NAMALWA (cell line): ENCODE results near the gene PLK1.

Experiments used
- DNase-seq: peaks from one replicate; pipeline ENCODE4 v3.0.0-alpha.2; 2015; ENCODE audit warnings: low spot score

Gene PLK1

DNA sequence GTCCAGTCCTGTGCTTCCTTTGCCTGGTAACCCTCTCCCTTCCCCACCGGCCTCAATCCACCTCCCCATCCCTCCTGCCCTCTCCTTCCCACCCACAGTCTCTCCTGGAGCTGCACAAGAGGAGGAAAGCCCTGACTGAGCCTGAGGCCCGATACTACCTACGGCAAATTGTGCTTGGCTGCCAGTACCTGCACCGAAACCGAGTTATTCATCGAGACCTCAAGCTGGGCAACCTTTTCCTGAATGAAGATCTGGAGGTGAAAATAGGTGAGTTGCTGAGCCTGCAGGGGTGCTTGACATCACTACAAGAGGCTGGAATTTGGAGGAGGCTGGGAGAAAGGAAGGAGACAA is 1.3 kb downstream of the PLK1 start:
- DNase-seq: no peak

DNA sequence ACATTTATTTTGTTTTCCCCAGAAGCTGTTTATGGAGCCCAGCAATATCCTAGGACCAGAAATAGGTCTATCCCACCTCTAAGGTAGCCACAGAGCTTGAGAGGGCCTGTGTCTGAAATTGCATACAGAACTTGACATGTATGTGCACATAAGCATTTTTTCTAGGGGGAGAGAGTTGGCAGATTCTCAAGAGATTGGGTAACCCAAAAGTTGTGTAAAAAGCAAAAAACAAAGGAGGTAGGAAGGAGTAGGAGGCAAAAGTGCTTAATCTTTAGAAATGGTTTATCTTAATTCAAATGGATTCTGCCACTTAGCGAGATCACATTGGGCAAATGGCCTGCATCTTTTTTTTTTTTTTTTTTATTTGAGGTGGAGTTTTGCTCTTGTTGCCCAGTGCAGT is 3.5 kb downstream of the PLK1 start:
- no peak for DNase-seq

DNA sequence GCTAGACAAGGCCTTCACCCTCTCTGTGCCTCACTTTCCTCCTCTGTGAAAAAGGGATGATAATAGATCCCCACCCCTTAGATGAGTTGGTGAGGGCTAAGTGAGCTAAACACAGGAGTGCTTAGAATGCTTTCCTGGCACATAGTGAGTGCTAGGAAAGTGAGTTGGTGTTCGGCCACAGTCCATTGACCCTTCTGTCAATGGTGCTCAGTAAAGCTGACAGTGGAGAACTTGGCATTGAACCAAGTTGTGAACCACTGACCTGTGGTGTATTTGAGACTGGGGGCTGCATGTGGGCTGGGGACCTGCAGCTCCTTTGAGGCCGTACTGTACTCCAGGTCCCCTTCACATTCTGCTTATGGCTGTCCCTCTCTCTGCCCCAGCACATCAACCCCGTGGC is 4.8 kb downstream of the PLK1 start:
- DNase-seq: no peak

DNA sequence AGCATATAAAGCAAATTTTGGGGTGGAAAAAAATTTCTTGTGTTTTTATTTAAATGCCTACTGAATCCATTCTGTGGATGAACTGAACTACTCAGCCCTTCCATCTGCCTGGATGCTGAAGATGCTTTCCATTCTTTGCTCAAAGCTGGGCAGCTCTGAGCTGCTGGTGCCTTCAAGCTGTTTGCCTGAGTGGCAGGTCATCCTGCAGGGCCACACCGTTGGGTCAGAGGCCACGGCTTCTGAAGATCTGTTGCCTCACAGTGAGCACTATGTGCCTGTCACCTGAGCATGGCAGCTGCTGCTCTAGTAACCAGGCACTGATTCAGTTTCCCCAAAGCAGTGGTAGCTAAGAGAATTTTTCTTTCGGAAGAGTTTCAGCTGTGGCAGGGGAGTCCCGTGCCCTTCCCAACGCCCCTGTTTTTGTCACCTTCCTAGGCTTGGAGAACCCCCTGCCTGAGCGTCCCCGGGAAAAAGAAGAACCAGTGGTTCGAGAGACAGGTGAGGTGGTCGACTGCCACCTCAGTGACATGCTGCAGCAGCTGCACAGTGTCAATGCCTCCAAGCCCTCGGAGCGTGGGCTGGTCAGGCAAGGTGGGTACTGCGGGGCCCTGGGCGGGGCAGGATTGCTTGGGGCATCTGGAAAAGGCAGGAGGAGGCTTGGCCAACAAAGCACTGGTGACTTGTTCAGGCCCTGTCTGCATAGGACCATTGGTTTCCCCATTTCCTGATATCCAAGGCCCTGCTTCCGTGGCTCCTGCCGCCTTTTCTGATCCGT is 8.5 kb downstream of the PLK1 start:
- DNase-seq: no peak

DNA sequence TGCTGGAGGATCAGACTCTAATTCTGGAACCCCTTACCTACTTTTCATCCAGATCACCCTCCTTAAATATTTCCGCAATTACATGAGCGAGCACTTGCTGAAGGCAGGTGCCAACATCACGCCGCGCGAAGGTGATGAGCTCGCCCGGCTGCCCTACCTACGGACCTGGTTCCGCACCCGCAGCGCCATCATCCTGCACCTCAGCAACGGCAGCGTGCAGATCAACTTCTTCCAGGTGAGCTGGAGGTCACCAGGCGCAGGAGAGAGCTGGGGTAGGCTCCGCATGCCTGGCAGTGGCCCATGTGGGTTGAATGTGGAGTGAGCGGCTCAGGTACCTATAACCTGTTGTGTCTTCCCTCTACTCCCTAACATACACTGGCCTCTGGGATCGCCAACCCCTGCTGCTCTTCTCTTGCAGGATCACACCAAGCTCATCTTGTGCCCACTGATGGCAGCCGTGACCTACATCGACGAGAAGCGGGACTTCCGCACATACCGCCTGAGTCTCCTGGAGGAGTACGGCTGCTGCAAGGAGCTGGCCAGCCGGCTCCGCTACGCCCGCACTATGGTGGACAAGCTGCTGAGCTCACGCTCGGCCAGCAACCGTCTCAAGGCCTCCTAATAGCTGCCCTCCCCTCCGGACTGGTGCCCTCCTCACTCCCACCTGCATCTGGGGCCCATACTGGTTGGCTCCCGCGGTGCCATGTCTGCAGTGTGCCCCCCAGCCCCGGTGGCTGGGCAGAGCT is 10.9 kb downstream of the PLK1 start:
- no peak for DNase-seq

DNA sequence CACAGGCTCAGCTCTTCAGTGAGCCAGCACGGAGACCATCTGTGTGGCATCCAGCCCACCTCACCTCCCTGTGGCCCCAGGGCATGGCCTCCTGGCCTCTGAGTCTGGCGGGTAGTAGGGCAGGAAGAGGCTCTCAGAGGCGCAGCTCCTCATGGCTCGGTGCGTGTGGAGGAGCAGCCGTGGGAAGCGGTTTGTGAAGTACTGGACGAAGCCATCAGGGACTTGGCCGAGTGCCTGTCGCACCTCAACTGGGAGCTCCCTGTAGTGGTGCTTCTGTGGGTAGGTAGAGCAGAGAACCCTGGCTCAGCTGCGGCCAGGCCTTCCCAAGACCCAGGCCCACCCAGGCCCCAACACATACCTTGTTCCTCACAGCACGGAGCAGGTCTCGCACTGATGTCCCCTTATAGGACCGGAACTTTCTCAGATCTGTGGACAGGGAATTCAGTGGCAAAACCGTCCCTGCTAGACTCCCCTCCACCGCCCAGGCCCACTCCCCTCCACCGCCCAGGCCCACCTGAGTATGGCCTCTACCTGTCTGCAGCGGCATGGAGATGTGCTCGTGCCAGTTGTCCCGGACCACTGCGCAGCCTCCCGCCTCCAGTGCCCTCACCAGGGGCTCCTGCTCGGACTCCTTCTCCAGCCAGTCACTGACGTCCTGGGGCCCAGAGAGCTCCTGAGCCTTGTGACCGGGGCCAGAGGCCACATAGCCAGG is 12.2 kb downstream of the PLK1 start:
- DNase-seq: no peak

DNA sequence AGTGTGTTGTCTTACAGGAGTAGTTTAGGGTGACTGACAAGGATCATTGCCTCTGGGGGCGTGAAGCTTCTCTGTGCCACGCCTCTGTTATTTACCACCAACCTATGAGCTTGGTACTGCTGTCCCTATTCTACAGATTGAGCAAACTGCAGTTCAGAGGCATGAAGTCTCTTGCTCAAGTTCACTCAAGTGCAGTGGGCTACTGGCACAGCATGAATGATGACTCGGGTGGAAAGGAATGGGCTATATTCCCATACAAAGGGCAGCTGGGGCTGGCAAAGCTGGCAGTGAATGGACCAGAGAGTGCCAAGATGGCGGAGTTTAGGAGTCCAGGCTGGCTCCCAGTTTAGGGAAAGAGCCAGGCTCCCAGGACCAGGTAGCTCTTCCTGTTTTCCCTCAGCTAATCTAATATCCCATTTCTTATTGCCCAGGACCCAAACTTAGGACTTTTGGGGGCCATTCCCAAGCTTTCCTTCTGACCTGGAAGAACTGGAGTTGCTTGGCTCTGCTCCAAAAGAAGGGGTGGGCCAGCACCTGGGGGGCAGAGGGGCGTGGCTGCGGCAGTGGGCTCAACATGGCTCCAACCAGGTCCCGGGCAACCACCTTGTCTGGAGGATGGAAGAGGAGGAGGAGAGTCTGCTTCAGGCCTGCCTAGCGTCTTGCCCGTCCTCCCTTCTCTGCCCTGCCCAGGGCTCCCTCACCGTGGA is 12.9 kb downstream of the PLK1 start:
- peak; percentile 36 for DNase-seq

DNA sequence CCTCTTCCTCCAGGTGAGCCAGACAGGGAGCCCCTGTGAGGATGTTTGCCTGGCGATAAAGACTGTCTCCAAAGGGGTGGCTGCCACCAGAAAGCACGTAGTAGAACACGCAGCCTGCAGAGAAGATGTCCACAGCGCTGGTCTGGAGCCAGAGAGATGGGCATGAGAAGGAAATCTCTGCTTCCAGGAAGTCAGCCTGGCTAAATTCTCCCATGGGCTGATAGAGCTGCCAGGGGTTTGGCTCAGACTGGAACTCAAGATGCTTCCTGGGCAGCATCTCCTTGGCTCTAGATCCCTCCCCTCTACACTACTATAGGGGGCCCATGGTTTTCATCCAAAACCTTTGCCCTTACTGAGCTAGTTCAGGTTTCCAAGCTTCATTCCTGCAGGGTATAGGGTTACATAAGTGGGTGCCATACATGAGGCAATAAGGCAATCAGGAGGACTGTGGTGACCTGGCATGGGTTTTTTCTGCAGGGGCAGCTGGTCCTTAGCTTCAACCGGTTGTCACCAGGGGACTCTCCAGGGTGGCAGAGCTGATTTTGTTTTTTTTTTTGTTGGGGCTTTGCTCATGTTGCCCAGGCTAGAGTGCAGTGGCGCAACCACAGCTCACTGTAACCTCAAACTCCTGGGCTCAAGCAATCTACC is 13.6 kb downstream of the PLK1 start:
- no peak for DNase-seq

DNA sequence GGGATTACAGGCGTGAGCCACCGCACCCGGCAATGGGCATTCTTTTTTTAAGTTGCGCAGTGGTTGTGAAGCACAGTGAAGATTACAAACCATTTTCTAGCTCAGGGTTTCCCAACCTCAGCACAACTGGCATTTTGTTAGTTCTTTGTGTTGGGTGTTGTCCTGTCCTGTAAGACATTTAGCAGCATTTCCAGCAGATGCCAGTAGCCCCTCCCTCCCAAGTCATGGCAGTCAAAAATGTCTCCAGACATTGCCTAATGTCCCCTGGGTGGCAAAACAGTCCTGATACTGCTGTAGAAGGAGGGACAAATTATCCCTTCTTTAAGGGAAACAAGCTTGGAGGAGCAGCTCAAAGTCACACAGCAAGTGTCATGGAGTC is 15.6 kb downstream of the PLK1 start:
- DNase-seq: no peak

DNA sequence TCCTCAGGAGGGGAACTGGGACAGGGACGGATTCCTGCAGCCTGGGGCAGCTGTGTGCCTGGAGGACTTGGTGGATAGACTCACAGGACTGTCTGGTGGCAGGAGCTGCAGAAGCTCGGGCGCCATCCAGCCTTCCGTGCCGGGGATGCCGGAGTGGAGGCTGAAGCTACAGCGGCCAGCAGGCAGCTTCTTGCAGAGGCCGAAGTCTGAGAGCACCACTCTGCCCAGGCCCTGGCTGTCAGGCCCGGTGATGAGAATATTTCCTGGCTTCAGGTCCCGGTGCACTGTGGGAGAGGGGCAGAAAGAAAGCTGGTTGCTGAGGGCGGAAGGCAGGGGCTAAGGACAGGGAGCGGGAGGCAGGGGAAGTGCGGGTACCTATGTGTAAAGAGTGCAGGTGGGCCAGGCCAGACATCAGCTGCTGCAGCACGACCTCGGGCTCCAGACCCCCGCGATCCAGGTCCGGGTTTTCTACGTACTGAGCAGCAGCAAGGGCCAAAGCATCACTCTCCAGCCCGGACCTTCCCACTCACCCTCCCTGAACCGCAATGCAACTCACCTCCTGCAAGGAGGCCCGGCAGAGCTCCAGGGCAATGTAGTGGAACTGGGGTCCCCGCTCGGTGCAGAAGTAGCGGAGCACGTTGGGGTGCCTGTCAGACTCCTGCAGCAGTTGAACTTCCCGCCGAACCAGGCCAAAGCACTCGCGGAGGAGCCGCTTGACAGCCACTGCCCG is 16.1 kb downstream of the PLK1 start:
- DNase-seq: no peak

DNA sequence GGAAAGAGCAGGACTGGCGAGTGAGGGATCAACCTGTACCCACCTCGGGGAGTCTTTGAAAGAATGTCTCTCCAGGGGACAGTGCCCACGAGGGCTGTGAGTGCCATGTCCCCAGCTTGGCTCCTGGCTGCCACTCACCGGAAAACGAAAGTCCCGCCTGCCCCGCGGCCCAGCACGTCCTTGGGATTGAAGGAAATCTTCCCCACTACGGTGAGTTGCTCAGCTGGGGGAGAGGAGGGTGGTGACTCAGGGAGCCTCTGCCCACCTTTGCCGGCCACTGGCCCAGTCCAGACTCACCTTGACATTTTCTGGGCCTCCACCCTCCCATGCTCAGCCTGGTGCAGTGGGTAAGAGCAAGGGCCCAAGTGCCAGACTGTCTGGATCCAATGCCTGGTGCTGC is 17.1 kb downstream of the PLK1 start:
- DNase-seq: no peak

DNA sequence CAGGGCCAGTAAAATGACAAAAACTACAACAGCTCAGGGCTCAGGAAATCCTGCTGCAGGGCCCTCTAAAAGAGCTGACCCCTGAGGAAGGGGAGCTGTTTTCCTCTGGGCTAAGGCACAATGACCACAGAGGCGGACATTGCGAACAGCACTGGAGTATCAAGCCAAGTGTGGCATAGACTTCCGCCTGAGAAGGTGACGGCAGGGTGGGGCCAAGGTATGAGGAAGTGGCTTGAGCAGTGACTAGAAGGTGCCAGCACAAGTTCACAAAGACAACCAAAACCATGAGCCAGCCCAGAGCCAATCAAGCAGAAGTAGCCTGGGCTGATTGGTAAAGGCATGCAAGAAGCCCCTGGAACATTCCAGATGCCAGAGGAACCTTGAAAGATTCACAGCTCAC is 20.4 kb downstream of the PLK1 start:
- no peak for DNase-seq

DNA sequence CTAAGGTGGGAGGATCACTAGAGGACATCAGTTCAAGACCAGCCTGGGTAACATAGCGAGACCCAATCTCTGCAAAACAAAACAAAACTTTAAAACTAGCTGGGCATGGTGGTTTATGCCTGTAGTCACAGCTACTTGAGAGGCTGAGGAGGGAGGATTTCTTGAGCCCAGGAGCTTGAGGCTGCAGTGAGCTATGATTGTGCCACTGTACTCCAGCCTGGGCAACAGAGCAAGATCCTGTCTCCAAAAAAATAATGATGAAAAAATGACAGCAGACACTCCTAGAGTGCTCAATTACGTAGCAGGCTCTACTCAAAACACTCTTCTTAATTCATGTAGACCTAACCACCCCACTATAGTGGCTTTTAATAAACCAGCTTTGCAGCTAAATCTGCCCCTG is 21.4 kb downstream of the PLK1 start:
- no peak for DNase-seq

DNA sequence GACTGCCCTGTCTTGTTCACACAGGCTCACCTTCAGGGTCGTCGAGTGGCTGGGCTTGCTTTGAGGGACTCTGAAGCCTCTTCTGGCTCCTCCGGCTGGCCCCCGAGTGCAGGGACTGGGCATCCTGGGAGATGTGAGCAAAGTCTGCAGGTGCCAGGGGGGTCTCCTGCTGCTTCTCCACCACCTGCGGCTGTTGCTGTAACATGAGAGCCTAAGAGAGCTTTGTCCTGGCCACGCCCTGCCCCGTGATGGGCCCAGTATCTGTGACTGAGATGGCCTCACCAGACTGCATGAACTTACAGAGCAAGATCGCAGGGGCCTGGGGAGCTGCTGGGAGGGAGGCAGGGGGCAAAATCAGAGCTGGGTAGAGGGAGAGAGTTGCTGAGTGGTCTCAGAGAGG is 21.8 kb downstream of the PLK1 start:
- no peak for DNase-seq

DNA sequence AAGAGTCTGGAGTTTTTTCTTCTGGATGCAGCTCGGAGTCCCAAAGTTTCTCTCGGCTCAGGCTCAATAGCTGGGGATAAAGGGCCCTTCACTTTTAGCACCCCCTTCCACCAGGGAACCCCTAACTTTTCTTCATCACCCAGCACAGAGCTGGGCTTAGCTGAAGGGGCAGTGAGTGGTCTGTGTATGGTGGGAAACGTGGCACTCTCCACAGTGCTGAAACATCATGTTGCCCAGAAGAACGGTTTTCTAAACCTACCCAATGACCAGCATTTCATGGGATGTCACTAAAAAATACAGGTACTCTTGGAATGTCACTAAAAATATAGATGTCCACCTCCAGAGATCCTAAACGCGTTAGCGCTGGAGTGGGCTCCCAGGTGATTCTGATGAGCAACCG is 22.4 kb downstream of the PLK1 start:
- no peak for DNase-seq

DNA sequence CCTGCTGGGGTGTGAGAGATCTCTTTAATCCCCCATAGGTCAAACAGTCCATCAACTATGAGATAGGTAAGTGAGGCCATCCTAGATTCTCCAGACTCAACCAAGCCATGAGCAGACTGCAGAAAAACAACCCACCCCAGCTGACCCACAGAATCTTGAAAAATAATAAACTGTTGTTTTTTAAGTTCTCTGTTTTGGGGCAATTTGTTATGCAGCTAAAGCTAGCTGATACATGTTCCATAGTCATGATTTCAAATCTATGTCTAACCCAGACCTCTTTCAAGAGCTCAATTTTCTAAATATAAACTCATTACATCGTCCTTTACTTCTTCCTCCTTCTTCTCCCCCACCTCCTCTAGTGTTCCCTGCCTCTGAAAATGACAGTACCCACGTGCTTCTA is 24.3 kb downstream of the PLK1 start:
- DNase-seq: no peak

DNA sequence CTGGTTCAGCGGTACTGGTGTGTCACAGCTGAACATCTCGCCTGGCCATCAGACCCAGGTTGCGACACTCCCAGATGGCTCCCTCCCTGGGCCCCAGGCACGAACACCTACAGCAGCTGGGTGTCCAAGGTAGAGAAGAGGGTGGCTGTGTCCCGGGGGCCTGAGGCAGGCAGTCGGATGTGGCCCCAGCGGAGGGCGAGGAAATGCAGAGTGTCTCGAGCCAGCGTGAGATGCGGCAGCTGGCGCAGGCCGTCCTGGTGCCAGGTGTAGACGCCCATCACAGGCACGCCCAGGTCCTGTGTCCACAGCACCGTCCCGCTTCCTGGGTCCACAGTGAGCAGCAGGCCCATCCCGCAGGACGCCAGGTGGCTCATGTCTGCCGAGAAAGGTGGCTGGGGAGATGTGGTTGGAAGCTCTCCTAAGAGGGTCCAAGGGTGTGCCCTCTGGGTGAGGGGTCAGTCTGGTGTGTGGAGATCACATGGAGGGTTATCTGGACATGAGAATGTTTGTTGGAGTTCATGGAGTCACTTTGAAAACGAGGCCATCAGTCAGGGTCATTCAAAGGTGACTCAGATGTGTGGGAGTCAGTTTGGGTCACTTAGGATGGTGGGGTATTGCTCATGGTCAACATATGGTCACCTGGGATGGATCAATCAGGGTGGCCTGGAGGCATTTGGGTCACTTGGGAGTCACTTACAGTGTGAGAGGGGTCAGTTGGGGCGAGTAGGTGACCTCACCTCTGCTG is 26.3 kb downstream of the PLK1 start:
- DNase-seq: no peak

DNA sequence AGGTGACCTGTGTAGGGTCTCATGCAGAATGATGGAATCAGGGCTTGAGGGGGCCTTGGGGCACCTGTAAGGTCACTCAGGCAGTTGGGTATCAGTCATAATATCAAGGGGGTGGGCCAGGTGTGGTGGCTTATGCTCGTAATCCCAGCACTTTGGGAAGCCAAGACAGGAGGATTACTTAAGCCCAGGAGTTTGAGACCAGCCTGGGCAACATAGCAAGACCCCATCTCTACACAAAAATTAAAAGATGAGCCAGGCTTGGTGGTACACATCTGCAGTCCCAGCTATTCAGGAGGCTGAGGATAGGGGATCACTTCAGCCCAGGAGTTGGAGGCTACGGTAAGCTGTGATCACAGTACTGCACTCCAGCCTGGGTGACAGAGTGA is 26.8 kb downstream of the PLK1 start:
- no peak for DNase-seq

DNA sequence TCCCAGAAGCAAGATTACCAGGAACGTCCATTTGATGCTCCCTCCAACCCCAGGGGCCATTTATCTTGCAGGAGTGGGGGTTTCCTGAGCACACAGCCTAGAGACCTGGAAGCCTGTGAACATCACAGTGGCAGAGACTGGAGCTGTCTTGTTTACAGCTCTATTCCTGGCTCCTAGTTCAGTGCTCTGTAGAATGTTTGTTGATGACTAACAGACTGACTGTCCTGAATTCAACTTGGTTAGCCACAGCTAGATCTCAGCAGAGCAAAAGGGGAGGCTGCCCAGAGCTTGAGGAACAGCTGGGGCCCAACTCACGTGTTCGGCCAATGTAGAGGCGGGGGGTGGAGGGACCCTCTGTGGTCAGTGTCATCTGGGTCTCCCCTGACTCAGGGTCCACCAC is 27.8 kb downstream of the PLK1 start:
- no peak for DNase-seq

DNA sequence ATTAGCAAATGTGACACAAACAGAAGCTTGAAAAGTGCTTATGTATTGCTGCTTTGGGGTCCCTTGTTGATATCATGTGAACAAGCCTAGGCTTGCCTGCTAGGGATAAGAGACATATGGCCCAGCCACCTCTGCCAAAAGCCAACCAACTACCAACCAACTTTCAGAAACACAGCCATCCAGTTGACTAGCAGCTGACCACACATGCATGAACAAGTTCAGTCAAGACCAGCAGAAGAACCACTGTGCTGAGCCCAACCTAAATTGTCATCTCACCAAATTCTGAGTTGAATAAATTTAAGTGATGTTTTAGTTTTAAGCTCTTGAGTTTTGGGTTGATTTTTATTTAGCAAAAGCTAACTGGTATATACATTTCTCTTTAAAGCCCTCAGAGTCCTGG is 30.8 kb downstream of the PLK1 start:
- no peak for DNase-seq

DNA sequence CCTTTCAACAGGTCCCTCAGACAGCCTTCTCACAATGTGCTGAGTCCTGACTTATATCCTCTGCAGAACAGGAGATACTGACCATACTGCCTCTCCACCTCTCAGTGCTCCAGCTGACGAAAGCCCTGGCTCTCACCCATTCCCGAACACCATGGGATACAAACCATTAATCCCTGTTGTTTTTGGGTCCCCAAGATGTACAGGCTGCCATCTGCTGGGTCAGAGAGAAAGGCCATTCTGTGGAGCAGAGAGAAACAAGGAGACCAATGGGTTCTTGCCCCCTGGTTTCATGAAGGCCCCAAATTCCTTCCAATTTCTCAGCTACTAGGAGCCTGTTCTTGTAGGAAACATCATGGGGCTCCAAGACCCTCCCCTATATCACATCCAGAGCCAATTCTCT is 31.3 kb downstream of the PLK1 start:
- DNase-seq: no peak
